ENCODE results near the gene USP22.

USP22 gene

DNA sequence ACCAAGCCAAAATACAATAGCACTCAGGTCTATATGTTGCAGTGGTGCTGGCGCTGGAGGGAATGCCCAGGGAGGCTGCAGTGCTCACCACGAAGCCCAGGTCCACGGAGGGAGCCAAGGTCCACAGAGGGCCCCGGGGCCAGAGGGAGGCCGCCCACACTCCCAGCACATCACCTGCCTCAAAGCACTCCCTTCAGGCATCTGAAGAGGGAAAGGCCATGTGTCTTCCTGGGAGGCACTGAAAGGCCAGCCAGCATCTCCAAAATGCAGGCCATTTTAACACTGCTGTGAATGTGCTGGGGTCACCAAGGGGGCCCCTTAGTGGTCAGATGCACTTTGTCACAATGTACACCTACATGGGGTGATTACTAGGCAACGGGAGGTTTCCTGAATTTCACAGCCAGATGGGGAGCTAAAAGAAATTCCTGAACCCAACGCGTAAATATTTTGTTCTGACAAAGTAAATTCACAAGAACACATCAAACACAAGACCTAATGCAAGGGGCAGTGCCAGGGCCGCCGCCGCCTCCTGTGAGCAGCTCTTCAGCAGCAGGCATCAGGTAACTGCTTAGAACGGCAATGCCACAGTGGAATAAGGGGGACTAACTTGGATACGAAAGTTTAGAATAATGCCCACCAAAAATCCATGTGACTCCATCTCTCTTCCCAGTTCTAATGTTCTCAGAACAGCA is 42.8 kb downstream of the USP22 start:
- DNase-seq (ENCODE audit: low spot score) = no peak

GRCh38 chr17:20999044-20999573 is 43.7 kb downstream of the USP22 start:
- no peak for DNase-seq (ENCODE audit: low spot score)

GRCh38 chr17:20998571-20999043 is 44.2 kb downstream of the USP22 start:
- DNase-seq (ENCODE audit: low spot score) = no peak

DNA sequence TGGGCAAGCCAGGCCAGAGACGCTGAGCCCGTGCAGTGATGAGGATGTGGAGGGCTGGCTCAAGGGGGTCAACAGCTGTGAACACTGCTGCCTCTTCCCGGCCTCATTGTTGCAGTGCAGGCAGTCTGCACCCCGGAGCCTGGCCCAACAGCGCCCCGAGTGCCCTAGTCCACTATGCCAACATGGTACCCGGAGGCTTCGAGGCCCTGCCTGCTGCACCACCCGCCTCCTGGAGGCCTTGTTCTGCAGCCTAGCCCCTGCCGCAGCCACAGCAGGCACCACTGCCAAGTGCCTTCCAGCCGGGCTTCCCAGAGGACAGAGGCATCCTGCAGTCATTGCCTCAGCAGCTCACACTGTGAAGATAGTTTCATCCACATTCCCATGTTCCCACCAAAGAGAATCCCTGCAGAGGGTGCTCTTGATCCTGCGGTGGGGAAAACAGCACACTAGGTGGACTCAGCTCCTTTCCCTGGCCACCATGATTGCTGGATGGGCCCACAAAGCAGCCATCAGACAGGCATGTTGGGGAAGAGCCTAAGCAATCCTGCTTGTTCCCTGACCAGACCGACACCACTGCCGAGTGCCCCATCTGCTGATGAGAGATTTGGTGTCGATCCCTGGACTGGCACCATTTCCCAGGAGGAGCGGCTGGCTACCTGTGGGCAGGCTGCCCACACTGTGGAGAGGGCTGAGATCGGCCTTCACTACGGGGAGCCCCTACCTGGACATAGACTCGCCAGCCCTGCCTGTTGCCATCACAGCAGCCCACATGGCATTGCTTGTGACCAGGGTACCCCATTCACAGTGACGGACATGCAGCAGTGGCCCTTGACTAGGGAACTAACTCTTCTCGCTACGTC is 44.9 kb downstream of the USP22 start:
- DNase-seq (ENCODE audit: low spot score) = no peak

DNA sequence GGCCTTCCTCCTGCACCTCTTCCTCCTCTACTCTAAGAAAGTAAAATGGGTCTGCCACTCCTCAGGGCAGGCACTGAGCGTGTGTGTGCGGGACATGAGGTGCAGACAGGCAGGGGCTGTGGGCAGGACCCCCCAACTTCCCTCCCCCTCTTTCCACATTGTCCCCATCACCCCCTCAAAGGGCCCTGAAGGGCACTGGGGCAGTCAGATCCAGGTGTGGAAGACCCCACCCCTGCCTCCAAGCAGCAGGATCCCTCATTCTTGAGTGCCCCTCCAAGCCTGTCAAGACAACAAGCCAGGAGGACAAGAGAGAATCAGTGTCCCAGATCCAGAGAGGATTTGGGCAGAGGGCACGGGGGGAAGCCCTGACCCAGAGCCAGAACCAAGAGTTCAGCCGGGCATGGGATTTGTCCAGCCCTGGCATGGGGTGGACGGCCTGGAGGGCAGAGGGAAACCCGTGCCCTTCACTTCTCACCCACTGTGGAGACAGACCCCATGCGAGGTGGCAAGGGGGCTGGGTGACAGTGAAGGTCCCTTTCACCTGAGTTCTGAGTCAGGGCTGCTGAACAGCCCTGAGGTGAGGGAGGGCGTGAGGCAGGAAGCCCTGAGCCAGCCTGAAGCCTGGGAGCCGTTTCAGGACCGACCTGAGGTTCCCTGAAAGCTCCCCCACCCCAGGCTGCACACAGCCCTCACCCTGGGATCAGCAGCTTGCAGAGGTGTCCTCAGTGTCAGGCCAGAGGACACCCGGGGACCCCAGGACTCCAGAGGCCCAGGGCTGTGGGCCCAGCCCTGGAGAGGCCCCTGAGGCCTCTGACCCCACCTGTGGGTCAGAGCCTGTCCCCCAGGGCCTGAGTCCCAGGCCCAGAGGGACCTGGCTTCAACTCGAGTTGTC is 45.8 kb downstream of the USP22 start:
- DNase-seq (ENCODE audit: low spot score) = no peak

- no peak for DNase-seq (ENCODE audit: low spot score)
These were observed 46.7 kb downstream of the USP22 start for GRCh38 chr17:20995873-20996723.

- no peak for DNase-seq (ENCODE audit: low spot score)
These were observed 47.5 kb downstream of the USP22 start for GRCh38 chr17:20995164-20995872.

- DNase-seq (ENCODE audit: low spot score) = no peak
These were observed 48.0 kb downstream of the USP22 start for GRCh38 chr17:20994779-20995149.

GRCh38 chr17:20993863-20994778 is 48.7 kb downstream of the USP22 start:
- DNase-seq (ENCODE audit: low spot score) = no peak

DNA sequence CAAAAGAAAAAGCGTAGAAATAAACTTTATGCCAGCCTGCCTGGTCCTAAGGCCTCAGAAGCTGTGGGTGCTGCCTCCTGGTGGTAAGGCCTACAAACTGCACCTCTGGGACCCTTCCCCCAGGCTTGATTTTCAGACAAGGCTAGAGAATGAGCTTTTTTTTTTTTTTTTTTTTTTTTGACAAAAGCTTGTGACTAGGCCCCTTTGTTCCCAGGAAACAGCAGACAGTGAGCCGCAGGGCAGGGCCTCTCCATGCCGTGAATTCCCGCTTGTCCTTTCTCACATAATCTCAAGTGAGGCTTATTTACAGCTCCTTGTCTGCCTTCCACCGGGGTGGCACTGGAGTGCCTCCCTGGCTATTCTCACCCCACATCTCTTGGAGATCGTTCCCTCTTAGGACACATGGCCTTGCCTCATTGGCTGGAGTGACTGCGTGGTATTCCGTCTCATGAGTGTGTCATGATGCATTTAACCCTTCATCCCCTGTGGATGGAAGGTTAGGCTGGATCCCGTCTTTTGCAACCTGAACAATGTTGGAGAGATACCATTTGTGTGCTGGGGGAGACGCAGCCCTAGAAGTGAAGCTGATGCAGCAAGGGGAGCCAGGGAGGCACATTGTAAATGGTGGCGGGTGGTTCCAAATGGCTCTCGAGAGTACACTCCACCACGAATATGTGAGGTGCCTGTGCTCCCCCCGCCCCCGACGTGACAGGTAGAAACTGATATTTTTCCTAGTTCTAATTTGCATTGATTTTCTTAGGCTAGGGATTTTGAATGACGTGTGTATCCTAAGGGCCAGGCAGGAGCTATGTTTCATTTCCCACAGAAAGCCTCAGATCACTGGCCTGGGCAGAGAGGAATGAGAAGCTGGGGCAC is 49.6 kb downstream of the USP22 start:
- peak; percentile 50 for DNase-seq (ENCODE audit: low spot score)

DNA sequence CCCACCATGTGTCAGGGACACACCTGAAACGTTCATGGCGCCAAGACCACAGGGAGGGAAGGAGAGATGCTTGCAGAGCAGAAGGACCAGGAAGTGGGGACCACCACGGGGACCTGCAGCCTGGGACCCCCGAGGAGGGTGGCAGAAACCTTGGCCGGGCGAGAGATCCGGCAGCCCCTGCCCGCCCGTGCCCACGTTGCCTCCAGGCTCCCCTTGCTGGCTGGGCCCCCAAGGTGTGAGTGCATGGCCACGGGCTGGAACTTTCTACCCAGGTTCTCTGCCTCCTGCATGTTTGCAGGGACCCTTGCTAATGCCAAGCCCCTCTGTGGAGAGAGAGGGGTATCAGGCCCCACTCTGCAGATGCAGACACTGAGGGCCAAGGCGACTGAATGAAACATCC is 50.4 kb downstream of the USP22 start:
- DNase-seq (ENCODE audit: low spot score) = no peak

GRCh38 chr17:20991276-20992037 is 51.4 kb downstream of the USP22 start:
- DNase-seq (ENCODE audit: low spot score) = no peak

DNA sequence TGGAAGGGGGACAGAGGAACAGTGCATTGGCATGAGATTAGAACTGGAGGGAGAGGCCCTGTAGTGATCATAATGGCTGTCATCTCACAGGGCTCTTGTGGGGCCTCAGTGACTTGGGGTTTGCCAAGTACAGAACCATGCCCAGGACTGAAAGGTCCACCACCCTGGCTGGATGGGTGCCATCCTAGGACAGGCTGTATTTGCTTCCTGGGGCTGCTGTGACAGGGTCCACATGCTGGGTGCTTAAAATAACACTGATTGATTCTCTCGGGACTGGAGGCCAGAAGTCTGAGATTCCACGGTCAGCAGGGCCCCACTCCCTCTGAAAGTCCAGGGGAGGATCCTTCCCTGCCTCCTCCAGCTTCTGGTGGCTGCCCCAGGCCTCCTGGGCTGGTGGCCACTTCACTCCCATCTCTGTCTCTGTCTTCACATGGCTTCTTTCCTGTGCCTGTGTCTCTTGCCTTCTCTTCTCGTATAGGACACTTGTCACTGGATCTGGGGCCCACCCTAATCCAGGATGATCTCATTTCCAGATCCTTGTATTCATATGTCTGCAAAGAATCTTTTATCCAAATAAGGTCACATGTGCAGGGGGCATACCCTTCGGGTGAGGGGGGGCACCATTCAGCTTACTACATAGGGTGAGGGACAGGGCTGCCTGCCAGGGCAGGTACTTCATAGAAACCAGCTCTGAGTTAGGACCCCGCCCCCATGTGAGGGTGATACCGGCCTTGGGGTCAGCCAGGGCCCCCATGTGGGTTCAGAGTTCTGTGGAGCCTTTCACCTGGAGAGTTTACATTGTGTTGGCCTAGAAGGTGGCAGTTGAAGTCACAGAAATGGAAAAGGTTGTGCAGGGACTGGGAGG is 52.6 kb downstream of the USP22 start:
- DNase-seq (ENCODE audit: low spot score) = no peak

GRCh38 chr17:20989481-20989880 is 53.3 kb downstream of the USP22 start:
- DNase-seq (ENCODE audit: low spot score) = no peak

DNA sequence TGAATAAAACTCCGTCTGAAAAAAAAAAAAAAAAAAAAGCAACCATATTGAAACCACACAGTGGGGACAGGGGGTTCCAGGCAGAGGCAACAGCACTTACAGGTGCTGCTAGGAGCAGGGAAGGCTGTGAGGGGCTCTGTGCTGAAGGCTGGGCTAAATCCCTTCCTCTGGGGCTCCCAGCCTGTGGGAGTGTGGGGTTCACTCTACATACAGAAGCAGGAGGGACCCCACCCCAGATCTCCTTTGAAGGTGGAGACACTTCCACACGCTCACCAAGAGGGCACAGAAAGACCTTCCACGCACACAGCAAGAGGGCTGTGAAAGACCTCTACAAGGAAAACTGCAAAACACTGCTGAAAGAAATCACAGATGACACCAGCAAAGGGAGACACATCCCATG is 53.9 kb downstream of the USP22 start:
- no peak for DNase-seq (ENCODE audit: low spot score)

DNA sequence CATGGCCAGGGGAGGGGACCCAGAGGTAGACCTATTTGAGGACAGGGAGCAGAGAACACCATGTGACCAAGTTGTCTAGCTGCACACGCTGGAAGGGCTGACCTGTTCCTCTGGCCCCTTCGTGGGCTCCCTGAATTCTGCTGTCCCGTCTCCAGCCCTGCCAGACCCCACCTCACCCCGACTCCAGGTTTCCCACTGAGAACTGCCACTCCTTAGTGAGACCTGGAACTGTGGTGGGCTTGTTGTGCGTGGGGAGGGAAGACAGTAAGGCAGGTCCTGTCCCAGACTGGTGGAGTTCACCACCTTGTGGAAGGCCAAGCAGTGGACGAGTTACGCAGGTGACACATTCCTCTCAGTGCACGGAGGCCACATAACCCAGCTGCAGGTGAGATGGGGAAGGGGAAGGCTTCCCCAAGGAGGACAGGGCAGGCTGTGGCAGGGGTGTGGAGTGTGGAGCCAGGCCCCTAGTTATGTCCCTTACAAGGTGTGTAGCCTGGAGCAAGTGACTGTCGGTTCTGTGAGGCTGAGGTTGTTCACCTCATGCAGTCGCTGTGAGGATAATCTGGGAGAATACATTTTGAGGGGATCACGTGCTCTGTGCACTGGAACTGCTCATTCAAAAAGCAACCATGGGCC is 54.7 kb downstream of the USP22 start:
- no peak for DNase-seq (ENCODE audit: low spot score)

All from CD4-positive, alpha-beta T cell treated with Interleukin-6 at 100 ng/mL for 8 hours (primary cell).